Posterior vena cava (tissue), 2 donors: Measurements from ENCODE around the gene CIC. TPM values are rescaled to one million over a fixed set of nuclear protein-coding genes. Genes with fewer than 3 reads are reported as not detected.

Experiments used
- DNase-seq: peaks from one replicate; pipeline ENCODE4 v3.0.0-alpha.2; 2020; ENCODE audit warnings: low spot score
- intact Hi-C, 2 donors: fragments of 100-400 bp; cut with DNase I; formaldehyde crosslinking; loops; one replicate each; pipeline versions ENCODE4 v1.14.1 to v1.14.2; 2022 to 2023
- total RNA-seq, 2 donors: library from RNA; stranded (reverse); fragmentation: NEBNext Ultra II Directional; extraction: Animal tissue kit (Norgen Biotek cat#: 25700); gene quantifications; one replicate each; pipeline ENCODE4 v1.2.1, GENCODE V29; 2021
- donor health status: DM: yes; HTN: yes; CAD: no.
- donor health status: DM: yes; HTN: yes; CAD: no.

The CIC gene
- total RNA-seq, 2 donors from 2014 or later = 57.7 to 79.0 TPM

DNA sequence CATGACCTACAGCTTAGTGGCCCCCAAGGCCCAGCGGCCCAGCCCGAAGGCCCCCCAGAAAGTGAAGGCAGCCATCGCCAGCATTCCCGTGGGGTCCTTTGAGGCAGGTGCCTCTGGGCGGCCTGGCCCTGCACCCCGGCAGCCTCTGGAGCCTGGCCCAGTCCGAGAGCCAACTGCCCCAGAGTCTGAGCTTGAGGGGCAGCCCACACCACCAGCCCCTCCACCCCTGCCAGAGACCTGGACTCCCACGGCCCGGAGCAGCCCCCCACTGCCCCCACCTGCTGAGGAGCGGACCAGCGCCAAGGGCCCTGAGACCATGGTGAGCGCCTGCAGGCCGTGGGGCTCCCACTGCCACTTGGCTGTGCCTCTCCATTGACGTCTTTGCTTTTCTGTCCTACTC lies 23.9 kb downstream of the CIC start:
- no peak for DNase-seq

DNA sequence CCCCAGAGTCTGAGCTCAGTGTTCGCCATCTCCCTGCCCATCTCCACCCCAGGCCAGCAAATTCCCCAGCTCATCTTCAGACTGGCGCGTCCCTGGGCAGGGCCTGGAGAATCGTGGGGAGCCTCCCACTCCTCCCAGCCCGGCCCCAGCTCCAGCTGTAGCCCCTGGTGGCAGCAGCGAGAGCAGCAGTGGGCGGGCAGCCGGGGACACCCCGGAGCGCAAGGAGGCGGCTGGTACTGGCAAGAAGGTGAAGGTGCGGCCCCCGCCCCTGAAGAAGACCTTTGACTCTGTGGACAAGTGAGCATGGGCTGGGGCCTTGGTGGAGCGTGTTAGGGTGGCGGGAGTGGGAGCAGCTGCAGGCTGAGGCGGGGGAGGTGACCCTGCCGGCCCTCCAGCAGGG lies 24.5 kb downstream of the CIC start:
- no peak for DNase-seq
- intact Hi-C loops = loop anchor here in 1 of 2 donors (10.0 kb wide), 1 partner anchor 49 kb away; the partner anchor contains the start of gene GSK3A

More for the DNA sequence above, 23.9 kb downstream of the CIC start:
- intact Hi-C loops = loop anchor here in 1 of 2 donors (10.0 kb wide), 1 partner anchor 48 kb away; the partner anchor contains the start of gene GSK3A

DNA sequence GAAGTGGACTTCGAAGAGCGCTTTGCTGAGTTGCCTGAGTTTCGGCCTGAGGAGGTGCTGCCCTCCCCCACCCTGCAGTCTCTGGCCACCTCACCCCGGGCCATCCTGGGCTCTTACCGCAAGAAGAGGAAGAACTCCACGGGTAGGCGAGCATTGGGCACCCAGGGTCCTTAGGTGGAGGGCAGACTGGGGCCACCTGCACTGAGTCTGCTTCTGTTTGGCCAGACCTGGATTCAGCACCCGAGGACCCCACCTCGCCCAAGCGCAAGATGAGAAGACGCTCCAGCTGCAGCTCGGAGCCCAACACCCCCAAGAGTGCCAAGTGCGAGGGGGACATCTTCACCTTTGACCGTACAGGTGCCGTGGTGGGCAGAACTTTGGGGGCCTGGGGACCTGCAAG lies 24.9 kb downstream of the CIC start:
- intact Hi-C loops = loop anchor here in 1 of 2 donors (10.0 kb wide), 1 partner anchor 49 kb away; the partner anchor contains the start of gene GSK3A
- DNase-seq = no peak

DNA sequence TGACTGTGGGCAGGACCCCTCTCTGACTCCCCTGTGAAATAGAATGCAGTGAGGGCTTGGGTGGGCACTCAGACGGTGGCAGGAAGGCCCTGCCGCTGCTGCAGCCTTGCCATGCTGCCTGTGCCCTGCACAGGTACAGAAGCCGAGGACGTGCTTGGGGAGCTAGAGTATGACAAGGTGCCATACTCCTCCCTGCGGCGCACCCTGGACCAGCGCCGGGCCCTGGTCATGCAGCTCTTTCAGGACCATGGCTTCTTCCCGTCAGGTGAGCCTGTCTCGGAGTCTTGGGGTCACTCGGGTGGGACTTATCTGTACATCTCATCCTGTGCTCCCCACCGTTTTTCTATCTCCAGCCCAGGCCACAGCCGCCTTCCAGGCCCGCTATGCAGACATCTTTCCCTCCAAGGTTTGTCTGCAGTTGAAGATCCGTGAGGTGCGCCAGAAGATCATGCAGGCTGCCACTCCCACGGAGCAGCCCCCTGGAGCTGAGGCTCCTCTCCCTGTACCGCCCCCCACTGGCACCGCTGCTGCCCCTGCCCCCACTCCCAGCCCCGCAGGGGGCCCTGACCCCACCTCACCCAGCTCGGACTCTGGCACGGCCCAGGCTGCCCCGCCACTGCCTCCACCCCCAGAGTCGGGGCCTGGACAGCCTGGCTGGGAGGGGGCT lies 25.6 kb downstream of the CIC start:
- intact Hi-C loops = loop anchor here in 1 of 2 donors (10.0 kb wide), 1 partner anchor 50 kb away; the partner anchor contains the start of gene GSK3A
- no peak for DNase-seq

DNA sequence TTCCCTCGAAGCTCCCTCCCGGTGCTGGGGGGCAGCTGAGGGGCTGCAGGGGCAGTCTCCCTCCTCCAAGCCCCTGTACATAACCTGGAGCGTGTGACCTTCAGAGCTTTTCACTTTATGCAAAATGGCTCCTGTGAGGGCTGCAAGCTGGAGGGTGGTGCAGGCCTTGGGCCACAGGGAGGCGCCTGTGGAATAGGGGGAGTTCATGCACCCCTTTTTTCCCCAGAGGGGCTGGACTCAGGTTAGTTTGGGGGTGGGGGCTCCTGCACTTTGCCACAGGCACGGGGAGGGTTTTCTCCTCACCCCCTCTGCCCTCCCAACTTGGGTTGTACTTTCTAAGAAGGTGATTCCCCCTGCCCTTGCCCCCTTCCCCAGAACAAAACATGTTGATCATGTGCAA lies 26.3 kb downstream of the CIC start:
- no peak for DNase-seq
- intact Hi-C loops = loop anchor here in 1 of 2 donors (10.0 kb wide), 1 partner anchor 51 kb away; the partner anchor contains the start of gene GSK3A

DNA sequence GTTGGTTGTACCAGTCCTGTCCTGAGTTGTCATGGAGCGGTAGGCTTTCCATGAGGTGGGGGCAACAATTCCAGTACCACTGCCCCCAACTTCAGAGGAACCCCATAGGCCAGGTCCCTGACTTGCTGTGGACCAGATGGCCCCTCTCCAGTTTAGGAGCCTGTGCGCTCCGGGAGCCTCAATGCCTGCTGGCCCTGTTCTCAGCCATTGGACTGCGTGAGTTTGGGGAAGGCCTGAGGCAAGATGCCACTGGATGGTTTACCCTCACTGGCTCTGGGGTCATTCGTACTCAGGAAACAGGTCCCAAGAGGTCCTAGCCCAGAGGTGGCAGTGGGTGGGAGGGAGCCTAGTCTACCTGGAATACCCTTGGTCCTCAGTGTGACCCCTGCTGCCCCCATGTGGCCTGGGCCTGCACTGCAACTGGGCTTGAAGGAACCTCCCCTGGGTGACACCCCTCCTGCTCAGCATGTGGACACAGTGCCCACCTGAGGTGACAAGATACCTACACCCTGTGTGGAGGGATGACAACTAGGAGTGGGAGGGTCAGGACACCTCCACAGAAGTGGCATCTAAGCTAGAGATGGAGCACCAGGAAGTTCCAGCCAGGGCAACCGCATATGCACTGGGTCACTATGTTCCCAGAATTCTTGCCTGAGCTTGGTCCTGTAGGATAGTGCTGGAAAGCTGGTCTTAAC lies 26.9 kb downstream of the CIC start:
- DNase-seq = peak; percentile 94
- intact Hi-C loops = loop anchor here in 1 of 2 donors (10.0 kb wide), 1 partner anchor 51 kb away; the partner anchor contains the start of gene GSK3A

DNA sequence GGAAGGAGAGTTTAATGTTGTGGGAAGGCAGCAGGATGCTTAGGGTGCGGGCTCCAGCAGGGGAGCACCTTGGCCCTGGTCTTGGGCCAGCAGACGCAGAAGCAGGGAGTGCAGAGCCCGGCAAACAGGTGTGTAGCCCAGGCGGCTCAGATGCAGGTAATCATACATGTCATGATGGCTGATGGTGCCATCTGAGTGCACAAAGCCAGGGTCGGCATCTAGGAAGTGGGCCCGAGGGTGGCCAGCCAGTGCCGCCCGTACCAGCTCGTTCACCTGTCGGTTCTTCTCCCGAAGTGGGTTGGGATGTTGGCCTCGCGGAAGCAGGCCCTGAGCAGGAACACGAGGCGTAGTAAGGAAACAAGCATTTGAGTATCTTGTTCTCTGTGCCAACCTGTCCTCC lies 28.0 kb downstream of the CIC start:
- no peak for DNase-seq
- intact Hi-C loops = loop anchor here in 1 of 2 donors (10.0 kb wide), 1 partner anchor 52 kb away; the partner anchor contains the start of gene GSK3A

DNA sequence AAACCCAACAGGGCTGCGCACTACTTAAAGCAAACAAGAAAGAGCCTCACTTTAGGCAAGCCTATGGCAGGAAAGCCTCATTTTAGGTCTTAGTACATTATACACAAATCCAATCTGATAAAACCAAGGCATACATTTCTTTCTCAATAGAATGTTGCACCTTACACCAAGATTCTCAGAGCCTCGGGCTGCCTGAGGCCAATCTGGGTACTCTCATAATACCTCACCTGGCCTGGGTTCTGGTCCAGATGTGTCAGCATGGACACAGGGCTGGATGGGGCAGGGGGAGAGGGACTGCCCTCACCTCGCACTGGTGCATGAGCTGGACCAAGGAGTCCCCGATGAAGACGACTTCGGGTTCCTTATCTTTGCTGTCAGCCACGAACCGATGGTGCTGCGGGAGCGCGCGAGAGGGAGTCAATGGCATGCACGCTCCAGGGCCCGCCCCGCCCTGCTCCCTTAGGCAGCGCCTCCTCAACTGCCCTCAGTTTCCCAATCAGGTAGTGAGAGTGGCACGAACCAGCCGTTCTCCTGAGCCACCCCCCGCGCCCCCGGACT lies 32.7 kb downstream of the CIC start, which contains the start of gene PRR19:
TSS of gene PRR19 (plus strand) at position 487 of the 558 bp plus-strand sequence. CDS start 7,453 bp downstream, outside the sequence.
- intact Hi-C loops = no loop called here
- DNase-seq = no peak

DNA sequence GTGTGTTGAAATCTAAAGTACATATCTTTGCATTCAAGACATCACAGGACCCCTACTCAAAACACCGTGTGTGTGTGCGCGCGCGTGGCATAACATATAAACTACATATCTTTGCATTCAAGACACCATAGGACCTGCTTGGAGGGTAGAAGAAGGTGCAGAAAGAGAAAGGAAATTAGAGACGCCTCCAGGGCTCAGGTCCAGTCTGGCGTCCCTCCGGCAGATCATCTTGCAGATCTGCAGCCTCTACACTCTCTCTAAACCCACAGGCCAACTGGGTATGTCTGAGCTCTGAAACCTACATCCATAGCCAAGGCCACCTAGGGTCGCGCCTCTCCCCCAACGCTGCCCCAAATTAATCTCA lies 34.0 kb downstream of the CIC start:
- no peak for DNase-seq
- intact Hi-C loops = no loop called here

DNA sequence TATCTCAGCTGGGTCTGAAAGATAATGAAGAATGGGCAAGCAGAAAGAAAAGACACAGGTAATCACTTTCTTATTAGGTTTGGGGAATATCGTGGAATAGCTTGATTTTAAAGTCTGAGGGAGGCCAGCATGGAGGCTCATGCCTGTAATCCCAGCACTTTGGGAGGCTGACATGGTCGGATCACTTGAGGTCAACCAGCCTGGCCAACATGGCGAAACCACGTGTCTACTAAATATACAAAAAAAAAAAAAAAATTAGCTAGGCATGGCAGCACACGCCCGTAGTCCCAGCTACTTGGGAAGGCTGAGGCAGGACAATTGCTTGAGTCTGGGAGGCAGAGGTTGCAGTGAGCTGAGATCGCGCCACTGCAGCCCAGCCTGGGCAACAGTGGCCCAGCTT lies 34.8 kb downstream of the CIC start:
- no peak for DNase-seq
- intact Hi-C loops = no loop called here

DNA sequence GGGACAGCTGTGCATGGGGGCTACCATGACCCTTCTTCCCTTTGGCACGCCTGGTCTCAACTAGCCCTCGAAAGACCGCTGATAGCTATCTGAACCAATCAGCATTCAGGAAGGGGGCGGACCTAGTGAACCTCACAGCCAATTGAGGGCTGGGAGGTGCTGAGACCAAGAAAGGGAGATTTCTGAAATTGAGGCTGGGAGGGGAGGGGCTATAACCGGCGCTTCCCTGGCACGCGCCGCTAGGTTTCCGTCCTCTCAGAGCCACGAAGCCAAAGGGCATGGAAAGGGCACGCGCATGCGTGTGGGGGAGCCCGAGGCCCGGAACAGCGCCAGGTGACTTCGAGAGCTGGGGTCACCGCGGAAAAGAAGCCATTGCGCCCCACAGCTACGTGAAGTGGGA lies 37.6 kb downstream of the CIC start:
- intact Hi-C loops = no loop called here

DNA sequence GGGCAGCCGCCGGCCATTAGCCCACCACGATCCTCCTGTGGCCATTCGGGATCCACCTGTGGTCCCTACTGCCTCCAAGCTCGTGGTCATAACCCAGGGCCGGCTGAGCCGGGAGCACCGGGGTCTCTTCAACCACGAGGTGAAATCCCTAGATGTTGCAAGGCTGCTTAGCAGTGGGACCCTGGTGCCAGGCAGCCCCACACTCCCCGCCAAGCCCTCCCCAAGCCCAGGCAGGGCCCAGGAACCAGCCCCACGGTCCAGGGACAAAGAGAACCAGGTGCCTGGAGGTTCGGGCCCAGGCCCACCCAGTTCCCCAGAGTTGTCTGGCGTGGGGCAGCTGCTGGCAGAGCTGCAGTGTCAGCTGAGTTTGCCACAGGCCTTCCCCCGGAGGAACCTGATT lies 40.6 kb downstream of the CIC start:
- DNase-seq = no peak
- intact Hi-C loops = no loop called here

More for the DNA sequence above, 37.6 kb downstream of the CIC start:
- DNase-seq = no peak

DNA sequence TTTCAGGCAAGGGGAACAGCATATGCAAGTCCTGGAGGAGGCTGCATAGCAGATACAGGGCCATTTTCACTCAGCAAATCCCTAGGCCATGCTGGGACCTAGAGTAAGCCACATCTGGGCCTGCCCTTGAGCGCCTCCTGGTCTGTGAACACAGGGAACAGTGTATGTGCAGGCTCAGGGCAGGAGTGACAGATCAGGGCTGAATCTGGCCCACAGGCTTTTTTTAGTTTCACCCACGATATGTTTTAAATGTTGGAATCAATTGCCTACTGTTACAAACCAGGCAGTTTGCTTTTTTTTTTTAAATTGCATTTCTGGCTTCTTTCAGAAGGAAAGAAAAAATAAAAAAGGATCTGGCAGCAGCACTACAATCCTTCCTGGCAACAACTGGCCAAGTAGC lies 42.6 kb downstream of the CIC start:
- no peak for DNase-seq
- intact Hi-C loops = no loop called here

DNA sequence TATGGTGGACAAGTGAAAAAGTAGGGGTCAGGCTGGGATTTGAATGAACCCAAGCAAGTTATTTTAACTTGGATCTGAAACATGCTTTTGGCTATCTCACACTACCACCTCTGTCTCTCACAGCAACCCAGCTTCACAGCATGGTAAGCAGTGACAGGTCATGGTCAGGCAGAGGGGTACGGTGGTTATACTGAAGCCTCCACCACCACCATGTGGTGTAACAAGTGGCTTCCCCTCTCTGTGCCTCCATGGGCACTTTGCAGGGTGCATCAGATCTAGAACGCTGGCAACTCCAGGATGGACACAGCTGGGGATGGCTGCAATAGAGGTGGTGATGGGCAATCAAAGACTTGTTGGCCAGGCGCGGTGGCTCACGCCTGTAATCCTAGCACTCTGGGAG lies 43.3 kb downstream of the CIC start:
- no peak for DNase-seq
- intact Hi-C loops = no loop called here

DNA sequence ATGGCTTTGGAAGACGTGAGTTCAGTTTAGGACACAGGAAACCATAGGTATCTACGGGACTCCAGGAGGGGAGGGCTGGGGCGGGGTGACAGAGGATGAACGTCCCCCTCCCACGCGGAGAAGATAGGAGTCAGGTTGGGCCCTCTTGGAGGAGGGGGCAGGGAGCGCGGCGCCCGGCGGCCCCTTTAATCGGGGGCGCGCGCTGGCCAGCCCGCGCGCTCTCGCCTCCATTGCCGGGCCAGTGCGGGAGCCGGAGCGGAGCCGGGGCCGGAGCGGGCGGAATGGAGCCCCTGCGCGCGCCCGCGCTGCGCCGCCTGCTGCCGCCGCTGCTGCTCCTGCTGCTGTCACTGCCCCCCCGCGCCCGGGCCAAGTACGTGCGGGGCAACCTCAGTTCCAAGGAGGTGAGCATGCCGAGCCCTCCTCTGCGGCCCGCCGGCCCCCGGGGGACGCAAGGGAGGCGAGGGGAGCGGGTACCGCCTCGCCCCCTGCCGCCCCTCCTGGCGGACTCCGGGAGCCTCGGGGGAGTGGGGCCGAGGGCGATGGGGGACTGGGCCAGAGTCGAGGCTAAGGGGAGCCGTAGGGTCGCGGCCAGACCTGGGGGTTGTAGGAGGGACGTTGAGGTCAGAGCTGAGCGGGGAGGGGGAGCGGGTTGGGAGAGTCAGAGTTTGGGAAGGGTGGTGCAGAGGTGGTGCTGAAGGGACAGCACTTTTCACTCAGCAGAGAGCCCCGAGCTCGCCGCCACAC lies 44.2 kb downstream of the CIC start, which contains the start of gene TMEM145:
TSS of gene TMEM145 (plus strand) at position 214 of the 744 bp plus-strand sequence. CDS start at position 282, 68 bp downstream.
- DNase-seq = no peak
- intact Hi-C loops = no loop called here

DNA sequence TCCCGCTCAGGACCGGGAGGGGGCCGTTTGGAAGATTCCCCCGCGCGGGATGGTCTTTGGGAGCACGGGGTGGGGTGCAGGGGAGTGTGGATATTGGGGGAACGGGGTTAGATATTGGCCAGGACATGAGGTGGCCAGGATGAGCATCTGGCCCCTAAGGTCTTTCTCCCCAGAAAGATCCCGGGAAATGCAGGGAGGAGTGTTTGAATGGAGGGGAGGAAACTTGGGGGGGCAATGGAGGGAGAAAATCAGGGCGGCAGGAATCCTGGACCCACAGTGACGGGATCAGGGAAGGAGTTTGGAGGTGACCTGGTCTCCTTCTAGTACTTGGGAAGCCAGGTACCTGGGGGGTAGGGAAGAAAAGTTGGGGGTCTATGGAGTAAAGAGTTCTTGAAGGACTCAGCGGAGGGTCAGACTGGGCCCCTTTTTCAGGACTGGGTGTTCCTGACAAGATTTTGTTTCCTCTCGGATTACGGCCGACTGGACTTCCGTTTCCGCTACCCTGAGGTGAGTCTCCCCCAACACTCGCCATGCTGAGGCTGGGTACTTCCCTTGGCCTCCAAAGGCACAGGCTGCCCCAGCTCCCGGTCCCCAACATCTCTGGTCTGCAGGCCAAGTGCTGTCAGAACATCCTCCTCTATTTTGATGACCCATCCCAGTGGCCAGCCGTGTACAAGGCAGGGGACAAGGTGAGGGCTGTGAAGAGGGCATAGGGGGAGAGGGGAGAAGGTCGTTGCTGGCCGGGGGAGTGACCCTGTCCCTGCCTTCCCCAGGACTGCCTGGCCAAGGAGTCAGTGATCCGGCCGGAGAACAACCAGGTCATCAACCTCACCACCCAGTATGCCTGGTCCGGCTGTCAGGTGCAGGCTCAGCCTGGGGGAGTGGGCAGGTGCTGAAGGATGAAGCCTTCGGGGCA lies 45.0 kb downstream of the CIC start:
- DNase-seq = no peak
- intact Hi-C loops = no loop called here

DNA sequence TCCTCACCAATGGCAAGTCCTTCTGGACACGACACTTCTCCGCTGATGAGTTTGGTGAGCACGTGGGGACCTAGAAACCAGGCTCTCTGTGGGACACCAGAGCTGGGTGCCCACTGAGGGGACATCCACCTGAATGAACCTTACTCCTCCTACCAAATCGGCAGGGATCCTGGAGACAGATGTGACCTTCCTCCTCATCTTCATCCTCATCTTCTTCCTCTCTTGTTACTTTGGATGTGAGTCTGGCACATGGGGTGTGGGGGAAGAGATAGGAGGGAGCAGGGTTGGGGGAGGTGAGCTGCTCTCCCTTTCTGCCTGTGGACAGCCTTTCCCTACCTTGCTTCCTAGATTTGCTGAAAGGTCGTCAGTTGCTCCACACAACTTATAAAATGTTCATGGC lies 46.0 kb downstream of the CIC start:
- no peak for DNase-seq
- intact Hi-C loops = no loop called here
